ENCODE results near the gene RRP8. TPM values are rescaled to one million over a fixed set of nuclear protein-coding genes. Genes with fewer than 3 reads are reported as not detected.

Gene RRP8
- total RNA-seq, 1 donor from 2014 or later, result 23.9 TPM

- Histone ChIP-seq H3K9ac (ENCODE audit: low read length) (no peak overlapping the region), H3K4me1 (ENCODE audit: insufficient read depth, low read length) (peaks cover 21% of the 10 kb centered on the region), H3K27me3 (ENCODE audit: insufficient read depth, low read length) (no peaks in the 10 kb centered on the region), H3K36me3 (ENCODE audit: insufficient read depth, low read length) (peaks cover 42% of the 10 kb centered on the region), H3K4me3 (ENCODE audit: insufficient read depth, low read depth, low read length) (no peak overlapping the region), H4K20me1 (ENCODE audit: insufficient read depth, low read length) (peaks cover 60% of the 10 kb centered on the region), H3K9me3 (ENCODE audit: insufficient read depth, low read depth, low read length) (no peaks in the 10 kb centered on the region), H3K79me2 (ENCODE audit: insufficient read depth, low read length) (peaks cover 92% of the 10 kb centered on the region), H3K27ac (ENCODE audit: low read depth, low read length) (no peak overlapping the region), H2AFZ (ENCODE audit: low read depth, low read length) (no peak overlapping the region), H3K4me2 (ENCODE audit: low read length) (no peak overlapping the region)
- H3K4me3 Mint-ChIP-seq (ENCODE audit: unreplicated experiment), result no peak overlapping the region
- no peak for DNase-seq (ENCODE audit: low read depth)
- H3K4me1 Mint-ChIP-seq (ENCODE audit: low read depth, unreplicated experiment), result peaks cover 9% of the 10 kb centered on the region
- no peak overlapping the region for H3K27ac Mint-ChIP-seq (ENCODE audit: unreplicated experiment)
- H3K27me3 Mint-ChIP-seq (ENCODE audit: low read depth, unreplicated experiment), result no peaks in the 10 kb centered on the region
- H3K9me3 Mint-ChIP-seq (ENCODE audit: unreplicated experiment), result no peaks in the 10 kb centered on the region
- TF ChIP-seq EZH2 (IDR thresholded peaks at IDR 0.05; ENCODE audit: insufficient read depth, low read length) (no peak), CTCF (IDR thresholded peaks at IDR 0.05; ENCODE audit: insufficient read depth, low read depth, low read length) (no peak)
- peaks cover 17% of the 10 kb centered on the region for H3K36me3 Mint-ChIP-seq (ENCODE audit: low read depth, unreplicated experiment)
- FAIRE-seq, result no peak
Observed at GRCh38 chr11:6601041-6601461, 2.4 kb downstream of the RRP8 start.

- Histone ChIP-seq H3K27ac (ENCODE audit: low read depth, low read length) (no peak overlapping the region), H3K79me2 (ENCODE audit: insufficient read depth, low read length) (peaks cover 80% of the 10 kb centered on the region), H3K9ac (ENCODE audit: low read length) (no peak overlapping the region), H3K36me3 (ENCODE audit: insufficient read depth, low read length) (peaks cover 44% of the 10 kb centered on the region), H4K20me1 (ENCODE audit: insufficient read depth, low read length) (peaks cover 62% of the 10 kb centered on the region), H3K4me3 (ENCODE audit: insufficient read depth, low read depth, low read length) (no peak overlapping the region), H3K4me1 (ENCODE audit: insufficient read depth, low read length) (peaks cover 12% of the 10 kb centered on the region), H2AFZ (ENCODE audit: low read depth, low read length) (no peak overlapping the region), H3K4me2 (ENCODE audit: low read length) (no peak overlapping the region), H3K27me3 (ENCODE audit: insufficient read depth, low read length) (no peaks in the 10 kb centered on the region), H3K9me3 (ENCODE audit: insufficient read depth, low read depth, low read length) (no peaks in the 10 kb centered on the region)
- Mint-ChIP-seq H3K27me3 (ENCODE audit: low read depth, unreplicated experiment) (no peaks in the 10 kb centered on the region), H3K4me3 (ENCODE audit: unreplicated experiment) (no peak overlapping the region), H3K4me1 (ENCODE audit: low read depth, unreplicated experiment) (peaks cover 8% of the 10 kb centered on the region), H3K9me3 (ENCODE audit: unreplicated experiment) (no peaks in the 10 kb centered on the region), H3K27ac (ENCODE audit: unreplicated experiment) (no peak overlapping the region), H3K36me3 (ENCODE audit: low read depth, unreplicated experiment) (peaks cover 17% of the 10 kb centered on the region)
- FAIRE-seq, result no peak
- DNase-seq (ENCODE audit: low read depth), result no peak
- TF ChIP-seq EZH2 (IDR thresholded peaks at IDR 0.05; ENCODE audit: insufficient read depth, low read length) (no peak), CTCF (IDR thresholded peaks at IDR 0.05; ENCODE audit: insufficient read depth, low read depth, low read length) (no peak)
Observed at GRCh38 chr11:6599881-6600390, 3.5 kb downstream of the RRP8 start.

- Histone ChIP-seq H3K4me3 (ENCODE audit: insufficient read depth, low read depth, low read length) (no peak overlapping the region), H3K9me3 (ENCODE audit: insufficient read depth, low read depth, low read length) (no peaks in the 10 kb centered on the region), H4K20me1 (ENCODE audit: insufficient read depth, low read length) (peaks cover 62% of the 10 kb centered on the region), H3K27ac (ENCODE audit: low read depth, low read length) (no peak overlapping the region), H3K36me3 (ENCODE audit: insufficient read depth, low read length) (peaks cover 44% of the 10 kb centered on the region), H3K79me2 (ENCODE audit: insufficient read depth, low read length) (peaks cover 76% of the 10 kb centered on the region), H3K4me2 (ENCODE audit: low read length) (no peak overlapping the region), H3K4me1 (ENCODE audit: insufficient read depth, low read length) (peaks cover 11% of the 10 kb centered on the region), H3K9ac (ENCODE audit: low read length) (no peak overlapping the region), H3K27me3 (ENCODE audit: insufficient read depth, low read length) (no peaks in the 10 kb centered on the region), H2AFZ (ENCODE audit: low read depth, low read length) (no peak overlapping the region)
- TF ChIP-seq EZH2 (IDR thresholded peaks at IDR 0.05; ENCODE audit: insufficient read depth, low read length), result no peak
- no peak for TF ChIP-seq CTCF (IDR thresholded peaks at IDR 0.05; ENCODE audit: insufficient read depth, low read depth, low read length)
- H3K9me3 Mint-ChIP-seq (ENCODE audit: unreplicated experiment), result no peaks in the 10 kb centered on the region
- no peak for FAIRE-seq
- no peak overlapping the region for H3K27ac Mint-ChIP-seq (ENCODE audit: unreplicated experiment)
- H3K4me3 Mint-ChIP-seq (ENCODE audit: unreplicated experiment), result no peak overlapping the region
- H3K4me1 Mint-ChIP-seq (ENCODE audit: low read depth, unreplicated experiment), result peaks cover 11% of the 10 kb centered on the region
- no peaks in the 10 kb centered on the region for H3K27me3 Mint-ChIP-seq (ENCODE audit: low read depth, unreplicated experiment)
- DNase-seq (ENCODE audit: low read depth), result no peak
- H3K36me3 Mint-ChIP-seq (ENCODE audit: low read depth, unreplicated experiment), result peaks cover 19% of the 10 kb centered on the region
Observed at GRCh38 chr11:6599449-6599848, 4.0 kb downstream of the RRP8 start.
